SU-DHL-6 (cell line): ENCODE data around the gene KMT2E.

Experiments used
- EZH2phosphoT487 ChIP-seq: fragments of 200-600 bp; sonication (generic), shearing (Covaris generic); conservative IDR thresholded peaks from 2 replicates; pipeline ENCODE4 v1.6.1; 2018; ENCODE audit warnings: mild to moderate bottlenecking, antibody characterized with exemption, low read length, moderate library complexity, mixed read lengths
- TF ChIP-seq, protein P1 (sequence below): fragments of 200-600 bp; sonication (generic); IDR thresholded peaks from one replicate; pipeline ENCODE4 v1.5.1; 2017; ENCODE audit warnings: antibody characterized with exemption, mild to moderate bottlenecking, low read length, moderate library complexity; ENCODE audit not compliant: insufficient read depth, poor library complexity, severe bottlenecking

DNA sequence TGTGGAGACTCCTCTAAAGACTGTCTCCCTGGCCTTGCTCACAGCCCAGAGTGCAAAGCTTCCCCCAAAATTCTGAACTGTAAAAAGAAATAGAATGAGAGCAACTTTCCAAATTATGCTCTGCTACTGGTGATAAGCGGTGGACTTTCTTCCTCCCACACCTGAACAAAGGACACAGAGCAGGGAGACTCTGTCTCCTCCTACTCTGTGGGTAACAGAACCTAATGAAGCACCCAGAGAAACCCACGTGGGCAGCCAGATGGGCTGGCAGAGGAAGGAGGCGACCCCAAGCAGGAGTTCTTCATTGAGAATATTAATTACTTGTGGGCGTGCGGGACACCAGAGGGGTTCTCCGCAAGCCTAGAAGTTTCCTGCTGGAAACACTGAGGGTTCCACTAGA lies 139.5 kb downstream of the KMT2E start:
- no peak for TF ChIP-seq EZH2phosphoT487
- TF ChIP-seq, protein P1, sequence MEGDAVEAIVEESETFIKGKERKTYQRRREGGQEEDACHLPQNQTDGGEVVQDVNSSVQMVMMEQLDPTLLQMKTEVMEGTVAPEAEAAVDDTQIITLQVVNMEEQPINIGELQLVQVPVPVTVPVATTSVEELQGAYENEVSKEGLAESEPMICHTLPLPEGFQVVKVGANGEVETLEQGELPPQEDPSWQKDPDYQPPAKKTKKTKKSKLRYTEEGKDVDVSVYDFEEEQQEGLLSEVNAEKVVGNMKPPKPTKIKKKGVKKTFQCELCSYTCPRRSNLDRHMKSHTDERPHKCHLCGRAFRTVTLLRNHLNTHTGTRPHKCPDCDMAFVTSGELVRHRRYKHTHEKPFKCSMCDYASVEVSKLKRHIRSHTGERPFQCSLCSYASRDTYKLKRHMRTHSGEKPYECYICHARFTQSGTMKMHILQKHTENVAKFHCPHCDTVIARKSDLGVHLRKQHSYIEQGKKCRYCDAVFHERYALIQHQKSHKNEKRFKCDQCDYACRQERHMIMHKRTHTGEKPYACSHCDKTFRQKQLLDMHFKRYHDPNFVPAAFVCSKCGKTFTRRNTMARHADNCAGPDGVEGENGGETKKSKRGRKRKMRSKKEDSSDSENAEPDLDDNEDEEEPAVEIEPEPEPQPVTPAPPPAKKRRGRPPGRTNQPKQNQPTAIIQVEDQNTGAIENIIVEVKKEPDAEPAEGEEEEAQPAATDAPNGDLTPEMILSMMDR, result no peak
